Measurements from ENCODE around the gene LPP.

Gene LPP

DNA sequence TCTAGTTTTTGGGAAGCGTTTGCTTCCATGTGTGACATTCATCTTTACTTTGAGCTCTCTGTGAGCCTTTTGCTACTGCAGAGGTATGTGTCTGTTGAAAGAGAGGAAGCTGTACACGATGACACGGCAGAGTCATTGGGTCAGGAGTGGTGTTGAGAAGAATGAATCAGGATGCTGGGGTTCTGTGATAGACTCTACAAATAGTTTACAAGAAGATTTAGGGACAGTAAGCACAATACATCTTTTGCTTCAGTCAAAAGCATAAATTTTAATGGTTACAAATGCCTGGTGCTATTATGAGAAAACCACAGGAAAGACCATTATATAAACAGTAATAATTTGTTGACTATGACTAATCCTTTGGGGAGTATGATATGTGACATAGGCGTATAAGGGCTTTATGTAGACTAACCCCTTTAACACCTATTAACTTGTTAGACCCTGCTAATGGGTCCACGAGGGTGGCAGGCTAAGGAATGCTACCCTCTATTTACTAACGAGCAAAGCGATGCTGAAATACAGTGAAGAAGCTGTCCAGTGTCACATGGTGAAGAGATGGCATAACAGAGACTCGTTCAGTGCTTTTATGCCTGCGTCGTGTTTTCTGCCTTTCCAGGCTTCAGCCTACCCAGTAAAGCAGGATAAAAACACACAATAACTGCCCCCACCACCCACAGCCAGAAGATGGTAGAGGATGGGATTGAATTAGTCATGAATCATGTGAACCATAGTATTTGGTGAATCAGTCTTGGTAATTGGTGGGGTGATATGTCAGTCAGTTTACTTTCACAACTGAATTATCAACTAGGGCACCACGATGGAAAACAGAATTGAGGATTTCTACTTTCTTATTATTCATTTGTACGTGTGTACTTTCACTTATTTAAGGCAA lies 118.8 kb downstream of the LPP start:
- DNase-seq (ENCODE audit: low read depth in 2 of 2): peak; percentile 76 to 77

- no peak for DNase-seq (ENCODE audit: low read depth in 2 of 2)
Observed at GRCh38 chr3:188274249-188274915, 120.4 kb downstream of the LPP start.

- DNase-seq (ENCODE audit: low read depth in 2 of 2): no peak
Observed at GRCh38 chr3:188276375-188276774, 122.4 kb downstream of the LPP start.

DNA sequence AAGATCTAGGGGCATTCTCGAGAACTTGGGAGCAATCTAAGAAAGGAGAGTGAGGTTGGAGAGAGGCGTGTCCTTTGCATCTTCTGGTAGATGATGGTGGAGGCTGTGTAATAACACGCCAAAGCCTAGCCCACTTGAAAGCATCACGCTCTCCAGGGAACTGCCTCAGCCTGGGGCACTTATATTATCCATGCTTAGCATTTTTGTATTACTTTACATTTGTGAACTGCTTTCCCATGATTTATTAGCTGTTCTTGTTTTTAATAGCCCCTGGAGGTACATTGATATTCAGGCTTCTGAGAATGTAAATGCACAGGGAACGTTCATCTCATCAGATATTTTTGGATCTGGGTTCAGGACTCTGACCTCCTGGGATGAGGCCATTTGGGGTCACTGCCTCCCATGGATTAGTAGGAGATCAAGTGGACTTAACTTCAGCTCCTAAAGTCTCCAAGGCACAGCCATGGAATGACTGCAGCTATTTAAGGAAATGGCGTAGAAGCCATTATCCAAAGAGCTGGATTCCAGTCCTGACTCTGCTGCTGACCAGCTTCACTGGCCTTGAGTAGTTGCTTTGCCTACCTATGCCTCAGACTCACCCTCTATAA lies 124.9 kb downstream of the LPP start:
- no peak for DNase-seq (ENCODE audit: low read depth in 2 of 2)

GRCh38 chr3:188279502-188280335 lies 125.8 kb downstream of the LPP start:
- no peak for DNase-seq (ENCODE audit: low read depth in 2 of 2)

GRCh38 chr3:188280627-188281026 lies 126.7 kb downstream of the LPP start:
- no peak for DNase-seq (ENCODE audit: low read depth in 2 of 2)

- no peak for DNase-seq (ENCODE audit: low read depth in 2 of 2)
Observed at GRCh38 chr3:188282871-188283270, 128.9 kb downstream of the LPP start.

GRCh38 chr3:188283347-188283746 lies 129.4 kb downstream of the LPP start:
- DNase-seq (ENCODE audit: low read depth in 2 of 2): no peak

- DNase-seq (ENCODE audit: low read depth in 2 of 2): no peak
Observed at GRCh38 chr3:188284455-188285212, 130.7 kb downstream of the LPP start.

DNA sequence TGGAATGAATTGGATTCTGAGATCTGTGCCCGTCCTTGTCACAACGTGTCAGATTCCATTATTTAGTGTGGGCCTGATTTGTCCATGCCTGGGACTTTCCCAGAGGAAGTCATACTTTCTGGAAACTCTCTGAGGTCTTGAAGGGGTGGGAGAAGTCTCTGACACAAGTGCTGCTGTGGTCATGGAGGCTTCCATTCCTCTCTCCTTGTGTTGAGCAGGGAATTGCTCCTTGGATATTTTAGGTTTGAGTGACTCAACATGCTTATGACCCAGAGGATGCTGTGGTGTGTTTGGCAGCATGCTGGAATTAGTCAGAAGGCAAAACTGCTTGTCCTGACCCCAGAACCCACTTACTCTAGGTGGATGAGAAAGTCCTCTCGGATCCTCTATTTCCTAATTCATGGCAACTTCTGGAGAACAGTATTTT lies 132.1 kb downstream of the LPP start:
- DNase-seq (ENCODE audit: low read depth in 2 of 2): peak; percentile 95

DNA sequence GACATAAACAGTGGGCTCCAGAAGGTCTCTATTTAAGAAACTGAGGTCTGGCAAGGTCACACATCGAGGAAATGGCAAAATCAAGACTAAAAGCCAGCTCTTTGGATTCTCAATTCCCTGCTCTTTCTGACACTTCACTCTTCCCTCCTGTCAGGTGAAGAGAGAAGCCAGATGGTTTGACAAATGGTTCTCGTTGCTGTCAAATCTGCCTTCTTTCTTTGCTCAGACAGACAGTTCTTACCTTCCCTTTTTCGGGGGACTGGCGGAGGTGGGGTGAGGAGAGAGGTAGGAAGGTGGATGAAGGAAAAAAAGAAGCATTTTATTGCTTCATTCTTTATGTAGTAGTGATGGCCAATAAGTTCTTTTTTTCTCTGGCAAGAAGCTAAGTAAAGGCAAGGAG lies 133.4 kb downstream of the LPP start:
- no peak for DNase-seq (ENCODE audit: low read depth in 2 of 2)

GRCh38 chr3:188287762-188288505 lies 134.0 kb downstream of the LPP start:
- no peak for DNase-seq (ENCODE audit: low read depth in 2 of 2)

- DNase-seq (ENCODE audit: low read depth in 2 of 2): no peak
Observed at GRCh38 chr3:188292251-188292650, 138.3 kb downstream of the LPP start.

GRCh38 chr3:188292827-188293226 lies 138.9 kb downstream of the LPP start:
- DNase-seq (ENCODE audit: low read depth in 2 of 2): no peak

DNA sequence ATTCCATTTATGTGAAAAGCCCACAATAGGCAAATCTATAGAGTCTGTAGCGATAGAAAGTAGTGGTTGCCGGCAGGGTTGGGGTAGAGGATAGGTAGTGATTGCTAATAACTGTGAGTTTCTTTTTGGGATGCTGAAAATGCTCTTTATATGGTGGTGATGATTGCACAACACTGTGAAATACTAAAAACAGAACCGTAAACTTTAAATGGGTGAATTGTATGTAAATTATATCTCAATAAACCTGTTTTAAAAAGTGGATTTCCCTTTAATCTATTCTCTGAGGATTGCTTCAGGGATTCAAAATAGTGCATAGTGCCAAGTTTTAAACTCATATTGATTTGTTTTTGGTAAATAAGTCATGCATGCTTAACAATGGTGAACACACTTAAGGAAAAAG lies 140.2 kb downstream of the LPP start:
- DNase-seq (ENCODE audit: low read depth in 2 of 2): no peak

DNA sequence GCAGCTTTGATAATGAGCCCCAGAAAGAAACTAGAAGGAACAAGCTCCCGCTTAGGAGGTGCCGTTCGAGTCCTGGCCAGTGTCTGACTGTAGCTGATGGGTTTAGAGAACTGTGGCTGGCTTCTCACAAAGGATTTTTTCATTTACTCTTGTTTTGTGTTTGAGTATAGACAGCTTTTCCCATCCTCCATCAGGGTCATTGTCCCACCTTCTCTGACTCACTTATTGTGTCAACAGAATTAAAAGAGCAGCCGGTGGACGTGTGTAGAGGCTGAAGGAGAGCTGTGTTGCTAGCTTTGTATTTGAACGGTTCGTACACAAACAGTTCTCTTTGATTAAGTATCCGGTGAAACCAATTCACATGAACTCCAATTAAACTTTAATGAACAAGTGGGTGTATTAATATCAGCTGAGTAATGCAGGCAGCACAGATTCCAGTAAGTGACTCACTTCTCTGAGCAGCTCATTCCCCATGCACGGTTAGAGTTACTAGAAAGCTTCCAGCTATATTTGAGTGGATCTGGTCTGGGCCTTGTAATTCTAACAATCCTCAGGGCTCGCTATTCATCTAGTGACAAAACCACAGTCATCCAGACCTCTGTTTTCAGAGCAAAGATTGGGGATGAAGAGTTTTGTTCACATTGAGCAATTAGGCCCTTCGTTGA lies 141.0 kb downstream of the LPP start:
- DNase-seq (ENCODE audit: low read depth in 2 of 2): peak; percentile 87 to 88

DNA sequence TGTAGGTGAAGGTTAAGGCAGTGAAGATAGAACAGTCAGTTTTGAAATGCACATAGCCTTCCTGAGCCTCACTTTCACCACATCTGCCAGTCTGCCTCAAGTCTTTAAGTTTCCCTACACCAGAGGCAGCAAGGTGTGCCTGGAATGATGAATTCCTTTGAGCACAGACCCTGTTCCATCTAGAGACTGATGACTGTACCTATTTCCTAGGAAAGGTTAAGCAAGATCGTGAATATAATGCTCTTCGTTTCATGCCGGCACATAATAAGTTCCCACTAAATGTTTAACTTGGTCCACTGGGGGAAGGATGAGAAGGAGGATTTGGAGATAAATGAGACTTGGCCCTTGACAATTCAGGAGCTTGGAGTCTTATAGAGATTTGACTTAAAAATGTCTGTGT lies 141.9 kb downstream of the LPP start:
- no peak for DNase-seq (ENCODE audit: low read depth in 2 of 2)

GRCh38 chr3:188296761-188297612 lies 143.0 kb downstream of the LPP start:
- DNase-seq (ENCODE audit: low read depth in 2 of 2): no peak

DNA sequence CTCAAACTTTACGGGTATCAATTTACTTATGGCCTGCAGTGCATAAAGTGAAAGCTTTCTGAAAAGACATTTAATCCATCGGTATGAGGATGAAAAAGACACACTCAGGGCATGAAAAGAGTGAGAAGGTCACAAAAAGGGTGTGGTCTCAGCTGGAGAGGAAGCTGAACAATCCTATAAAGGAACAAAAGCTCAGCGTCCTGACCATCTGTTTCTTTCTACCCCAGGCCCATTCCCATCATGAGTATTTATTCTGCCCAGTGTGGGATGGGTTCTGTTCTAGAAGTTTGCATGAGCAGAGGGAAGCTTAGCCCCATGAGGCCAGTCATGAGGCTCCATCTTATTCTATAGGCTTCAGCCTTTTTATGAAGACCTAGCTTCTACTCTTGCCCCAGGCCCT lies 144.6 kb downstream of the LPP start:
- no peak for DNase-seq (ENCODE audit: low read depth in 2 of 2)

All from fibroblast of skin of left biceps (primary cell).